ENCODE data around the gene RAB3IP. TPM values are rescaled to one million over a fixed set of nuclear protein-coding genes. Genes with fewer than 3 reads are reported as not detected.

The RAB3IP gene
- total and polyA plus RNA-seq, 10 of the 15 experiments (the other 5 are each of a cell fraction or from before 2014, with no cell fraction given), result 18.8 to 53.6 (median 28.7) TPM

DNA sequence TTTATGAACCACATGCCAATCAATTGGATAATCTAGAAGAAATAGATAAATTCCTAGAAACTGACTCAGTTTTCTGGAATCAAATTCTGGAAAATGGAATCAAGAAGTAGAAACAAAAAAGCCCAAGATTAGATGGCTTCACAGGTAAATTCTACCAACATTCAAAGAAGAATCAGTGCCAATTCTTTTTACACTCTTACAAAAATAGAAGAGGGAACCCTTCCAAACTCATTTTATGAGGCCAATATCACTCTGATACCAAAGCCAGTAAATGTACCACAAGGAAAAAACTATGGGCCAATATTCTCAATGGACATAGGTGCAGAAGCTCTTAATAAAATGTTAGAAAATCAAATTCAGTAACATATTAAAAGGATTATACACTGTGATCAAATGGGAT is 50.7 kb downstream of the RAB3IP start (continued):
- TF ChIP-seq ASH2L (IDR thresholded peaks at IDR 0.05; ENCODE audit: borderline replicate concordance, low read depth), result no peak
- TF ChIP-seq, protein P1, sequence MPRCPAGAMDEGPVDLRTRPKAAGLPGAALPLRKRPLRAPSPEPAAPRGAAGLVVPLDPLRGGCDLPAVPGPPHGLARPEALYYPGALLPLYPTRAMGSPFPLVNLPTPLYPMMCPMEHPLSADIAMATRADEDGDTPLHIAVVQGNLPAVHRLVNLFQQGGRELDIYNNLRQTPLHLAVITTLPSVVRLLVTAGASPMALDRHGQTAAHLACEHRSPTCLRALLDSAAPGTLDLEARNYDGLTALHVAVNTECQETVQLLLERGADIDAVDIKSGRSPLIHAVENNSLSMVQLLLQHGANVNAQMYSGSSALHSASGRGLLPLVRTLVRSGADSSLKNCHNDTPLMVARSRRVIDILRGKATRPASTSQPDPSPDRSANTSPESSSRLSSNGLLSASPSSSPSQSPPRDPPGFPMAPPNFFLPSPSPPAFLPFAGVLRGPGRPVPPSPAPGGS (IDR thresholded peaks at IDR 0.05; ENCODE audit: borderline replicate concordance, insufficient read depth, low read depth, low read length, poor library complexity, severe bottlenecking), result no peak
- no peak for TF ChIP-seq MYB (IDR thresholded peaks at IDR 0.05; ENCODE audit: borderline replicate concordance, low read depth, low read length)
- TF ChIP-seq, protein P2, sequence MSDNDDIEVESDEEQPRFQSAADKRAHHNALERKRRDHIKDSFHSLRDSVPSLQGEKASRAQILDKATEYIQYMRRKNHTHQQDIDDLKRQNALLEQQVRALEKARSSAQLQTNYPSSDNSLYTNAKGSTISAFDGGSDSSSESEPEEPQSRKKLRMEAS (IDR thresholded peaks at IDR 0.05; ENCODE audit: low read depth, low read length), result no peak
- TF ChIP-seq, protein P3, sequence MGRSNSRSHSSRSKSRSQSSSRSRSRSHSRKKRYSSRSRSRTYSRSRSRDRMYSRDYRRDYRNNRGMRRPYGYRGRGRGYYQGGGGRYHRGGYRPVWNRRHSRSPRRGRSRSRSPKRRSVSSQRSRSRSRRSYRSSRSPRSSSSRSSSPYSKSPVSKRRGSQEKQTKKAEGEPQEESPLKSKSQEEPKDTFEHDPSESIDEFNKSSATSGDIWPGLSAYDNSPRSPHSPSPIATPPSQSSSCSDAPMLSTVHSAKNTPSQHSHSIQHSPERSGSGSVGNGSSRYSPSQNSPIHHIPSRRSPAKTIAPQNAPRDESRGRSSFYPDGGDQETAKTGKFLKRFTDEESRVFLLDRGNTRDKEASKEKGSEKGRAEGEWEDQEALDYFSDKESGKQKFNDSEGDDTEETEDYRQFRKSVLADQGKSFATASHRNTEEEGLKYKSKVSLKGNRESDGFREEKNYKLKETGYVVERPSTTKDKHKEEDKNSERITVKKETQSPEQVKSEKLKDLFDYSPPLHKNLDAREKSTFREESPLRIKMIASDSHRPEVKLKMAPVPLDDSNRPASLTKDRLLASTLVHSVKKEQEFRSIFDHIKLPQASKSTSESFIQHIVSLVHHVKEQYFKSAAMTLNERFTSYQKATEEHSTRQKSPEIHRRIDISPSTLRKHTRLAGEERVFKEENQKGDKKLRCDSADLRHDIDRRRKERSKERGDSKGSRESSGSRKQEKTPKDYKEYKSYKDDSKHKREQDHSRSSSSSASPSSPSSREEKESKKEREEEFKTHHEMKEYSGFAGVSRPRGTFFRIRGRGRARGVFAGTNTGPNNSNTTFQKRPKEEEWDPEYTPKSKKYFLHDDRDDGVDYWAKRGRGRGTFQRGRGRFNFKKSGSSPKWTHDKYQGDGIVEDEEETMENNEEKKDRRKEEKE (IDR thresholded peaks at IDR 0.05), result no peak

DNA sequence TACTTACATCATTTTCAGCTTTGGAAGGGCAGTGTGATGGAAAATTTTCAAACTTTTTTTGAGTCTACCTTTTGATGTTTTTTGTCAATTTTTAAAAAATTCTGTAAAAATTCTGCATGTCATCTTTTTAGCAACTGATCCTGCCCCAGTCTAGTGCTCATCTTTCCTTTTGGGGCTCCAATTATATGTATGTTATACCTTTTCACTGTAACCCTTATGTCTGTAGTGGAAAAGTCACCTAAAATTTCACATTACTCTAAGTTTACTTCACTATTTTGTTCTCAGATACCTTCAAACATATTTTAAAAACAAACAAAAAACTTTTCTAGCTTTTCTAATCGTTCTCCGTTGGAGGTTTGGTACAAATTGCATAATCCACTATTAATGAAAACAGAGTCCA is 53.9 kb downstream of the RAB3IP start:
- ATAC-seq, result no peak
- in situ Hi-C loops (cut with MboI), result no loop called here
- SMC1A ChIA-PET (ENCODE audit: uncharacterized antibody, unreplicated experiment), result interaction anchor here (1.1 to 2.3 kb wide), 3 partner anchors 12 to 31 kb away, joined by 3 to 7 read pairs (median 6); no protein-coding TSS in a partner anchor
- no peak for TF ChIP-seq MYC (IDR thresholded peaks at IDR 0.05; ENCODE audit: insufficient read depth, insufficient read length, insufficient replicate concordance, low read length, severe bottlenecking)
- no peak for TF ChIP-seq BHLHE40 (IDR thresholded peaks at IDR 0.05; ENCODE audit: borderline replicate concordance in 1 of 2, low read depth in 2 of 2, low read length in 1 of 2)
- TF ChIP-seq, protein P4, sequence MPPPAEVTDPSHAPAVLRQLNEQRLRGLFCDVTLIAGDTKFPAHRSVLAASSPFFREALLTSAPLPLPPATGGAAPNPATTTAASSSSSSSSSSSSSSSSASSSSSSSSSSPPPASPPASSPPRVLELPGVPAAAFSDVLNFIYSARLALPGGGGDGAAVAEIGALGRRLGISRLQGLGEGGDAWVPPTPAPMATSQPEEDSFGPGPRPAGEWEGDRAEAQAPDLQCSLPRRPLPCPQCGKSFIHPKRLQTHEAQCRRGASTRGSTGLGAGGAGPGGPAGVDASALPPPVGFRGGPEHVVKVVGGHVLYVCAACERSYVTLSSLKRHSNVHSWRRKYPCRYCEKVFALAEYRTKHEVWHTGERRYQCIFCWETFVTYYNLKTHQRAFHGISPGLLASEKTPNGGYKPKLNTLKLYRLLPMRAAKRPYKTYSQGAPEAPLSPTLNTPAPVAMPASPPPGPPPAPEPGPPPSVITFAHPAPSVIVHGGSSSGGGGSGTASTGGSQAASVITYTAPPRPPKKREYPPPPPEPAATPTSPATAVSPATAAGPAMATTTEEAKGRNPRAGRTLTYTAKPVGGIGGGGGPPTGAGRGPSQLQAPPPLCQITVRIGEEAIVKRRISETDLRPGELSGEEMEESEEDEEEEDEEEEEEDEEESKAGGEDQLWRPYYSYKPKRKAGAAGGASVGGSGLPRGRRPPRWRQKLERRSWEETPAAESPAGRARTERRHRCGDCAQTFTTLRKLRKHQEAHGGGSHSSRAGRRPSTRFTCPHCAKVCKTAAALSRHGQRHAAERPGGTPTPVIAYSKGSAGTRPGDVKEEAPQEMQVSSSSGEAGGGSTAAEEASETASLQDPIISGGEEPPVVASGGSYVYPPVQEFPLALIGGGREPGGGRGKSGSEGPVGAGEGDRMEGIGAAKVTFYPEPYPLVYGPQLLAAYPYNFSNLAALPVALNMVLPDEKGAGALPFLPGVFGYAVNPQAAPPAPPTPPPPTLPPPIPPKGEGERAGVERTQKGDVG (CRISPR knock-in tag; IDR thresholded peaks at IDR 0.05), result no peak
- TF ChIP-seq, protein P5, sequence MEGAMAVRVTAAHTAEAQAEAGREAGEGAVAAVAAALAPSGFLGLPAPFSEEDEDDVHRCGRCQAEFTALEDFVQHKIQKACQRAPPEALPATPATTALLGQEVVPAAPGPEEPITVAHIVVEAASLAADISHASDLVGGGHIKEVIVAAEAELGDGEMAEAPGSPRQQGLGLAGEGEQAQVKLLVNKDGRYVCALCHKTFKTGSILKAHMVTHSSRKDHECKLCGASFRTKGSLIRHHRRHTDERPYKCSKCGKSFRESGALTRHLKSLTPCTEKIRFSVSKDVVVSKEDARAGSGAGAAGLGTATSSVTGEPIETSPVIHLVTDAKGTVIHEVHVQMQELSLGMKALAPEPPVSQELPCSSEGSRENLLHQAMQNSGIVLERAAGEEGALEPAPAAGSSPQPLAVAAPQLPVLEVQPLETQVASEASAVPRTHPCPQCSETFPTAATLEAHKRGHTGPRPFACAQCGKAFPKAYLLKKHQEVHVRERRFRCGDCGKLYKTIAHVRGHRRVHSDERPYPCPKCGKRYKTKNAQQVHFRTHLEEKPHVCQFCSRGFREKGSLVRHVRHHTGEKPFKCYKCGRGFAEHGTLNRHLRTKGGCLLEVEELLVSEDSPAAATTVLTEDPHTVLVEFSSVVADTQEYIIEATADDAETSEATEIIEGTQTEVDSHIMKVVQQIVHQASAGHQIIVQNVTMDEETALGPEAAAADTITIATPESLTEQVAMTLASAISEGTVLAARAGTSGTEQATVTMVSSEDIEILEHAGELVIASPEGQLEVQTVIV (IDR thresholded peaks at IDR 0.05; ENCODE audit: borderline replicate concordance, partially characterized antibody), result no peak

More for the DNA sequence above, 53.9 kb downstream of the RAB3IP start:
- no peak for FAIRE-seq
- WGBS (ENCODE audit: insufficient coverage, insufficient replicate concordance, low lambda C conversion rate, missing lambda C conversion rate), result 100% methylated on average over 2 of the region's 2 CpGs
- Histone ChIP-seq H3K9me3 (replicated peaks; ENCODE audit: control insufficient read depth, insufficient read depth, low read length) (peaks cover 7% of the 10 kb centered on the region; the same call in 2 of the 3 replicates), H3K27ac (ENCODE audit: control insufficient read depth, insufficient read depth) (no peak overlapping the region), H2AFZ (ENCODE audit: control insufficient read depth, low read depth, low read length) (no peak overlapping the region), H3K9ac (ENCODE audit: control insufficient read depth, insufficient read depth, low read length) (no peak overlapping the region), H3K4me1 (ENCODE audit: control insufficient read depth, insufficient read depth, low read length) (no peaks in the 10 kb centered on the region), H3K4me2 (ENCODE audit: control insufficient read depth, insufficient read depth) (no peak overlapping the region), H3K79me2 (ENCODE audit: control insufficient read depth, insufficient read depth, low read length) (no peaks in the 10 kb centered on the region), H3K36me3 (ENCODE audit: control insufficient read depth in 2 of 2, insufficient read depth in 2 of 2, low read length in 1 of 2) (peaks cover 0 to 6% of the 10 kb centered on the region in 2 experiments; a peak in 1 of 4 replicates), H3K27me3 (replicated peaks in 1 of 2; ENCODE audit: control insufficient read depth in 2 of 2, insufficient read depth in 2 of 2, low read length in 1 of 2) (no peaks in the 10 kb centered on the region), H4K20me1 (ENCODE audit: control insufficient read depth, insufficient read depth) (no peaks in the 10 kb centered on the region), H3K4me3 (no peak overlapping the region)
- RAD21 ChIA-PET (ENCODE audit: unreplicated experiment), result no interaction called here
- CTCF ChIA-PET, result no interaction called here
- no peak for DNase-seq (ENCODE audit: low read depth, low spot score)
- intact Hi-C loops (cut with micrococcal nuclease; ENCODE audit: unreplicated experiment), result no loop called here
- BruUV-seq (replicated peaks), result no TSS peak
- POLR2A ChIA-PET, result interaction anchor here (0.6 kb wide), 1 partner anchor 10 kb away, joined by 3 read pairs; no protein-coding TSS in a partner anchor
